ENCODE results near the gene PTPRN2. TPM values are rescaled to one million over a fixed set of nuclear protein-coding genes. Genes with fewer than 3 reads are reported as not detected.

The PTPRN2 gene
- total RNA-seq, 1 experiment from 2014 or later, result not detected

GRCh38 chr7:157514746-157515145 lies 1072.9 kb downstream of the PTPRN2 start:
- Histone ChIP-seq H3F3A (ENCODE audit: insufficient read depth, low read depth) (no peaks in the 10 kb centered on the region), H3K9me3 (ENCODE audit: insufficient read depth, low read depth) (no peaks in the 10 kb centered on the region), H4K20me1 (ENCODE audit: insufficient read depth) (no peaks in the 10 kb centered on the region; the same call in 1 of the 2 replicates), H2AFZ (no peak overlapping the region), H3K27ac (no peak overlapping the region), H3K79me2 (ENCODE audit: low read depth) (no peaks in the 10 kb centered on the region), H3K4me3 (no peak overlapping the region), H3K27me3 (ENCODE audit: insufficient read depth, low read depth) (peaks cover 89% of the 10 kb centered on the region), H3K4me1 (replicated peaks; ENCODE audit: insufficient read depth) (no peaks in the 10 kb centered on the region), H3K4me2 (no peak overlapping the region), H3K9me2 (ENCODE audit: insufficient read depth) (no peaks in the 10 kb centered on the region), H3K36me3 (ENCODE audit: low read depth) (no peaks in the 10 kb centered on the region)
- no TSS peak for BruUV-seq (replicated peaks)
- TF ChIP-seq EZH2 (IDR thresholded peaks at IDR 0.05; ENCODE audit: low read depth) (no peak), CTCF (conservative IDR thresholded peaks at IDR 0.05) (no peak)
- DNase-seq, result no peak
- intact Hi-C loops (cut with micrococcal nuclease; ENCODE audit: unreplicated experiment), result no loop called here
- CTCF ChIA-PET, result no interaction called here
- POLR2A ChIA-PET (ENCODE audit: unreplicated experiment), result no interaction called here

- Histone ChIP-seq H3K79me2 (ENCODE audit: low read depth) (no peaks in the 10 kb centered on the region), H3K4me1 (replicated peaks; ENCODE audit: insufficient read depth) (no peaks in the 10 kb centered on the region), H3K36me3 (ENCODE audit: low read depth) (no peaks in the 10 kb centered on the region), H3K4me3 (no peak overlapping the region), H3K27ac (no peak overlapping the region), H3K9me3 (ENCODE audit: insufficient read depth, low read depth) (no peaks in the 10 kb centered on the region), H2AFZ (no peak overlapping the region), H3K9me2 (ENCODE audit: insufficient read depth) (no peaks in the 10 kb centered on the region), H3K4me2 (no peak overlapping the region), H3F3A (ENCODE audit: insufficient read depth, low read depth) (no peaks in the 10 kb centered on the region), H3K27me3 (ENCODE audit: insufficient read depth, low read depth) (peaks cover 89% of the 10 kb centered on the region), H4K20me1 (ENCODE audit: insufficient read depth) (no peaks in the 10 kb centered on the region; the same call in 1 of the 2 replicates)
- no peak for DNase-seq
- intact Hi-C loops (cut with micrococcal nuclease; ENCODE audit: unreplicated experiment), result no loop called here
- BruUV-seq (replicated peaks), result no TSS peak
- no peak for TF ChIP-seq CTCF (conservative IDR thresholded peaks at IDR 0.05)
- TF ChIP-seq EZH2 (IDR thresholded peaks at IDR 0.05; ENCODE audit: low read depth), result no peak; the same call in 1 of the 2 replicates
- ChIA-PET POLR2A (ENCODE audit: unreplicated experiment) (no interaction called here), CTCF (no interaction called here)
Measured at GRCh38 chr7:157514306-157514705, 1073.3 kb downstream of the PTPRN2 start.

GRCh38 chr7:157513682-157514081 lies 1073.9 kb downstream of the PTPRN2 start:
- no peaks in the 10 kb centered on the region for H3K9me2 ChIP-seq (ENCODE audit: insufficient read depth)
- TF ChIP-seq CTCF (conservative IDR thresholded peaks at IDR 0.05), result no peak
- no peak for TF ChIP-seq EZH2 (IDR thresholded peaks at IDR 0.05; ENCODE audit: low read depth)
- H3K27ac ChIP-seq, result no peak overlapping the region
- H3K9me3 ChIP-seq (ENCODE audit: insufficient read depth, low read depth), result no peaks in the 10 kb centered on the region
- ChIA-PET POLR2A (ENCODE audit: unreplicated experiment) (no interaction called here), CTCF (no interaction called here)
- H4K20me1 ChIP-seq (ENCODE audit: insufficient read depth), result no peaks in the 10 kb centered on the region
- intact Hi-C loops (cut with micrococcal nuclease; ENCODE audit: unreplicated experiment), result no loop called here
- no peak overlapping the region for H2AFZ ChIP-seq
- no peaks in the 10 kb centered on the region for H3K36me3 ChIP-seq (ENCODE audit: low read depth)
- no peak overlapping the region for H3K4me2 ChIP-seq
- H3F3A ChIP-seq (ENCODE audit: insufficient read depth, low read depth), result no peaks in the 10 kb centered on the region
- no peaks in the 10 kb centered on the region for H3K4me1 ChIP-seq (replicated peaks; ENCODE audit: insufficient read depth)
- no TSS peak for BruUV-seq (replicated peaks)
- no peaks in the 10 kb centered on the region for H3K79me2 ChIP-seq (ENCODE audit: low read depth)
- H3K4me3 ChIP-seq, result no peak overlapping the region
- DNase-seq, result no peak
- peaks cover 85% of the 10 kb centered on the region for H3K27me3 ChIP-seq (ENCODE audit: insufficient read depth, low read depth)

All from PC-9 (cell line).